Measurements from ENCODE around the gene C6orf89.
"Not testable (repeated sequence)": the region's sequence is repeated elsewhere in the genome, so short reads cannot be mapped to it uniquely, and the experiment has no call there.

C6orf89 gene

DNA sequence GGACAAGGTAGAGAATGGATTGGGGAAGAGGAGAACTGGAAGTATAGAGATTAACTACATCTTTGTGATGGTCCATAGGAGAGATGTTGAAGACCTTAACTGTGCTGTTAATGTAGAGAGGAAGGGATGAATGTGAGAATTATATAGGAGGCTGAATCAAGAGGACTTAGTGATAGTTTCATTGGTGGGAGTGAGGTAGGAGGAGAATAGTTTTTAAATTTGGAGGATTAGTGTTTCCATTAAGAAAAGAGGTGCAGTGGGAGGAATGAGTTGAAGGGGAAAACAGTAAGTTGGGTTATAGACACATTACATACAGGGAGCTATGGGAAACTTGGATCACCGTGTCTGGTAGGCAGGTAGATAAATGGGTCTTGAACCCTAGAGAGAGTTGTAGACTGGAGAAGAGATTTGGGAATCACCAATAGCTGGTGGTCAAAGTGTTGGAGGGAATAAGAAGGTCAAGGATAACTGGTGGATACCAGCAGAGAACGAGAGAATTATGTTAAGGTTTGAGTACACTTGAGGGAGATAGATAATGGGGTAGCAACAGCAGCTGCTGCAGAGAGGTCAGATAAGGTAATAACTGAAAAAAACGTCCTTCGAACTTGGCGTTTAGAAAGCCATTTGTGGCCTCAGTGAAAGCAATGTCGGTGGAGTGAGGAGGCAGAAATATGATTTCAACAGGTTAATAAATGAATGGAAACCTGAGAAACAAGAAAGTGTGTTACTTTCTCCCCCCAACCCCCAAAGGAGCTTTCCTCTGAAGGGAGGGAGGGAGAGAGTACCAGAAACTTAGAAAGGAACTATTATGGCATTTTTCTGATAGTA is 3.1 kb downstream of the C6orf89 start:
- no peak for DNase-seq

DNA sequence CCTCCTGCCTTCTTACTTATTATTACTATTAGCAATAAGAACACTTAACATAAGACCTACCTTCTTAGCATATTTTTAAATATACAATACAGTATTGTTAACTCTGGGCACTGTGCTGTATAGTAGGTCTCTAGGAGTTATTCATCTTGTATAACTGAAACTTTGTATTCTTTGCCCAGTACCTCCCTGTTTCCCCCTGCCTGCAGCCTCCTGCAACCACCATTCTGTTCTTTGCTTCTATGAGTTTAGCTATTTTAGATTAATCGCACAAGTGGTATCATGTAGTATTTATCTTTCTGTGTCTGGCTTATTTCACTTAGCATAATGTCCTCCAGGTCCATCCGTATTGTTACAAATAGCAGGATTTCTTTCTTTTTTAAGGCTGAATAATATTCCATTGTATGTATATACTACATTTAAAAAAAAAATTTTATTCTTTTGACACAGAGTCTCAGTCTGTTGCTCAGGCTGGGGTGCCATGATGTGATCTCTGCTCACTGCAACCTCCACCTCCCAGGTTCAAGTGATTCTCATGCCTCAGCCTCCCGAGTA is 4.4 kb downstream of the C6orf89 start:
- DNase-seq: no peak

DNA sequence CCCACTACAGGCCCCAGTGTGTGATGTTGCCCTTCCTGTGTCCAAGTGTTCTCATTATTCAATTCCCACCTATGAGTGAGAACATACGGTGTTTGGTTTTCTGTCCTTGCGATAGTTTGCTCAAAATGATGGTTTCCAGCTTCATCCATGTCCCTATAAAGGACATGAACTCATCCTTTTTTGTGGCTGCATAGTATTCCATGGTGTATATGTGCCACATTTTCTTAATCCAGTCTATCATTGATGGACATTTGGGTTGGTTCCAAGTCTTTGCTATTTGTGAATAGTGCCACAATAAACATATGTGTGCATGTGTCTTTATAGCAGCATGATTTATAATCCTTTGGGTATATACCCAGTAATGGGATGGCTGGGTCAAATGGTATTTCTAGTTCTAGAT is 5.4 kb downstream of the C6orf89 start:
- not testable (repeated sequence) for DNase-seq

DNA sequence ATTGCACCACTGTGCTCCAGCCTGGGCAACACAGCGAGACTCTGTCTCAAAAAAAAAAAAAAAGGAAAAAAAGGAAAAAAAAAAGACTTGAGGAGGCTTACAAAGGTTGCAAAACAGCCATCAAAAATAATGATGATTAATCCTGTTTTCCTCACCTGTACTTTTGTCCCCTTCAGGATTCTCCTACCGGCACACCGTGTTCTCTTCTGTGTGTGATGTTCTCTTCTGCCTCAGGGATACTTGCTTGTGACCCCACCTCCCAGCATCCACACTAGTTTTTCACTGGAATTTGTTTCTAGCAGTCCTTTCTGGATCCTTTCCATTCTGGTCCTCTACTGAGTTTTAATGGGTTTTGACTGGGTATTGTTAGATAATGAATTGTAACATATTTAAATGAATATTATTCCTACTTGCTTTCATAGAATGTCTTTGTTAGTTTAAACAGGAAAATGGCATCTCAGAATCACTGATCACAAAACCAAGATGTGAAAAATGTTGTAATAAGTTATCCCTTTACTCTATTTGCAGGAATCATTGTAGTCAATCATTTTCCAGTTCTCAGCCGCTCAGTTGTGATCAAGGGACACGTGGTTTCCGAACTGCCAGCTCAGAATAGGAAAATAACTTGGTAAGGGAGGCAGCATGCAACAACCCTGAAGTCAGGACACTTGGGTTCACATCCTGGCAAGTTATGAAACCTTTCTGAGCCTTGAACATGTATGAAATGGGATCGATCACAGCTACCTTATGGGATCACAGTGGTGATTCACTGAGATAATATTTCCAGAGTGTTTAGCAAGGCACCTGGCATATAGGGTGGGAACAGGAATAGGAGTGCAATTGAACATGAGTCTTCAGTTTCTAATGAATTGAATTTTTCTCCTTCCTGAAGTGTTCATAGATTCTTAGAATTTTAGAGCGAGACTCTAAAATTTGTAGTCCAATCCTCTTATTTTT is 8.5 kb downstream of the C6orf89 start:
- DNase-seq: no peak

DNA sequence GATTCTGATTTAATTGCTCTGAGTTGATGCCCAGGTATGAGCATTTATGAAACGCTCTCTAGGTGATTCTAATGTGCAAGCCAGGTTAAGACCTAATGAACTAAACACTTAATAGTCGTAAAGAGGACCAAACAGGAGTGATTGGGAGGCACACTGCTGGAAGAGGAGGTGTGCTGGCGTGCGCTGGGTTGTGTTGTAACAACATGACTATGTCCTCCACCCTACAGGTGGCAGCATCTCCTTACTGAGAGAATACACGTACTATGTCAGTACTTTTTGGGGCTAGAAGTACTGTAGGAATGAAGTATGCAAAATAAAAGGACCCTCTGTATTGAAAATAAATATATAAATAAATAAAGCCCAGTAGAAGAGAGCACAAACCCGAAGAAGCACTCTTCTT is 11.9 kb downstream of the C6orf89 start:
- no peak for DNase-seq

DNA sequence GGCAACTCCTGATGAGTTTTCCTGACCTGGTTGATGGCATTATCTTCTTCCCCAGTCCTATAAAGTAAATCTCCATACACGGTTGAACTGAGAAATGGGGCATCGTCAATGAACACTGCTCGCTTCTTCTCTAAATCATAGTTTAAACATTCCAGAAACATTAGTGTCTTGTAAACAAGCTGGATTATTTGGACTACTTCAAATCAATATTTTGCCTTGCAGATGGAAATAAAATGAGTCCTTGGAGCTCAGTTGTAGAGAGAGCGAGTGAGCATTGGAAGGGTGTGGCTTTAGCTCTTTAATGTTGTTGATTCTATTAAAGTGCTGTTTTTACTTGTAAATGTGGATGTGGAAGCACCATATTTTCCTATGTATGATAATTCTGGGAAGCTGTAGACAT is 18.4 kb downstream of the C6orf89 start:
- no peak for DNase-seq

DNA sequence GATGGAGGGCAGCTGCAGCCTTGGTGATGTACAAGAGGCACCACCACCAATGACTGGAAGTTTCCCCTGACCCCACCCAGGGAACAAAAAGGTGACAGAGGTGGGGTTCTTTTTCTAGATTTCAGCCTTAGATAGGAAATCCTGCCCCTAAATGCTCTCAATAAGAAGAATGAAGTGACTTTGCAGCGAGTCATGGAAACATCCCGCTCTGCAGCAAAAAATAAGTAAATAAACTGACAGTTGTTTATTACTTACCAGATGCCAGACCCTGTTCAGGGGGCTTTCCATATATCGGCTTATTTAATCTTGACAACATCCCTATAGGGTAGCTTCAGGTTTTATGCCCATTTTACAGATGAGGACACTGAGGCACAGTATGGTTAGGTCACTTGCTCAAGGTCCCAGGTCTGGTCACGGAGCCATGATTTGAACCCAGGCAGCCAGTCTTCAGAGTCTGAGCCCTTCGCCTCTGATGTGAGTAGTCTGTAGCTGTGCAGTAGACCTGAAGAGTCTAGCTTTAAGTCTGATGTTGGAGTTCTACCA is 19.2 kb downstream of the C6orf89 start:
- no peak for DNase-seq

DNA sequence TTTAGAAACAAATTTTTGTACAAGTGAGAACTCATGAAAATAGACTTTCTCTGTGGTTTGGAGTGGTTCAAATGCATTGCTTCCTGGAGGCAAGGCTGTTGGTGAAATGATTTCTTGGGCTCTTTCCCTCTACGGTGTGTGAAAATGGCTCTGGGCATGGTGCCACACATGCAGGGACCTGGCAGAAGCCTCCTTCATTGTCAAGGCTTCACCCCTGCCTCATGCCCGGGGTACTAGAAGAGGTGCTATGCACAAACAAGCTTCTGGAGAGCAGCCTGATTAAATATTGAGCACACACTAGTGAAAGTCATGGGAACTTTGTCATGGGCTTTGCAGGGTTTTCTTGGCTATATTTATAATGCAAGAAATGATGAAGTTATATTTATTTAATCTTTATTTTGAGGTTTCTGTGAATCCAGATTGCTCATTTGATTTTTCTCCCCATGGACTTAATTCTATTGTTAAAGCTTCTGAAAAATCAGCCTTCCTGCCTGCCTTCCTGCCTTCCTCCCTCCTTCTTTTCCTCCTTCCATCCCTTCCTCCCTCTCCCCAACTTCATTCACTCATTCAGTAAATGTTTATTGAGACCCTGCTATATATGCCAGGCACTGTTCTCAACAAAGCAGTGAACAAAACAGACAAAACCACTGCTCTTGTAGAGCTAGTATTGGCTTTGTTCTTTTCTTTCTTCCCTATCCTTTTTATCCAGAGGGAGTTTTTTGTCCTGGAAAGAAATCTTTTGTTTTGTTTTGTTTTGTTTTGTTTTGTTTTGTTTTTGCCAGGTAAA is 21.0 kb downstream of the C6orf89 start:
- DNase-seq: no peak

DNA sequence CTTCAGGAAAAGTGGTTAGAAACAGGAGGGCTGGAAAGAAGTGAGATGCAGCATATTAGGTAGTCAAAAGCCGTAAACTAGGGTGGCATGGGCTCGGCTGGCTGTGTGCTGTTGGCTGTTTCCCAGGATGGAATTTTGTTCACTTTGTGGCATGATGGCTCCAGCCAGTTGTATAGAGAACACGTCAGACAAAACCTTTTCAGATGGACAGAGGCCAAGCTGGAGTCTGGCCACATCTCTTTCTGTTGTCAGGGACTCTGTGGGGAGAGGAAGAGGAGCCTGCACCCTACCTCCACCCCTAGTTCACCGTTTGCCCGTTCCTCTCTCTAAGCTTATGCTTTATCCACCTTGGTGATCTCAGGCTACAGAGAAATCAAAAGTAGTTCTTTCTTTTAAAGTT is 22.0 kb downstream of the C6orf89 start:
- no peak for DNase-seq

DNA sequence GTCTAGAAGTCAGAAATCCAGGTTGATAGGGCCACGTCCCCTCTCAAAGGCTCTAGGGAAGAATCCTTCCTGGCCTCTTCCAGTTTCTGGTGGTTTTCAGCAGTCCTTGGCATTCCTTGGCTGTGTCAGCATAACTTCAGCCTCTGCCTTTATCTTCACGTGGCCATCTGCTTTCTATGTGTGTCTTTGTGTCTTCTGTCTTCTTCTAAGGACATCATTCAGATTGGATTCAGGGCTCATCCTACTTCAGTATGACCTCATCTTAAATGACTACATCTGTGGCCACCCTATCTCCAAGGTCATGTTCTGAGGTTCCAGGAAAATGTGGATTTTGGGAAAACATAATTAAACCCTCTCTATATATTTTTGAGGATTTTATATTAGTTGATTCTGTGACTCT is 23.0 kb downstream of the C6orf89 start:
- DNase-seq: no peak

DNA sequence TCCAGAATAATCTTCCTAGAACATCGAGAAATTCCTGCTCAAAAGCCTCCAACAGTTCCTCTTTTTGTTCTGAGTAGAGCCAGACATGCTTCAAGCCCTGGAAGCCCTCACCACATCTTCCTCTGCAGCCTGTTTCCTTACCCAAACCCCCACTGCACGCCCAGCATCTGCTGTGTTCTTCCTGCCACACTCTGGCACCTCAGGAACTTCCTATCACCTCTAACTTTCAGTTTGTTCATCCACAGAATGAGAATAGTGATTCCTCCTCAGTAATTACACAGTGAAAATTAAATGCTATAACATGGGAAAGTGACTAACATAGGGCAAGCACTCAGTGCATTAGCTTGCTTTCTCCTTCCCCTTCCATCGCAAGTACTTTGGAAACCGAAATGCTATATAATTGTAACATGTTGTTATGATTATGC is 26.3 kb downstream of the C6orf89 start:
- DNase-seq: peak; percentile 23

DNA sequence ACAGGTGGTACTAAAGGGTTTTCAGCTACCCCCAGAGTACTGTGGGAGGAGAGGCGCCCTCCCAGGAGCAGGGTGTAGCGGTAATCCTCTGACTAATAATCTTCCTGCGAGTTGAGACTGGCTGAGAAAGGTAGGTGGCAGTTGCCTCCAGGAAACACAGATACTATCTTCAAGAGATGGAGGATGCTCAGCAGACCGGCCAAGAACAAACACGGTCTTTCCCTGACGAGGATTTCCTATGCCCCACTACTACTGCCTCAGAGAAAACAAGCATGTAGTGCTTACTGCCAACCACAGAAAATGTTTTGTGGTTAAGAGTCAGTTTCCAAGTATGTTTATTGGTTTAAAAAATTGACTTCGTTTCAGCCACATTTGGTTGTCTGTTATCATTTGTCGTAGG is 26.8 kb downstream of the C6orf89 start:
- DNase-seq: peak; percentile 42

DNA sequence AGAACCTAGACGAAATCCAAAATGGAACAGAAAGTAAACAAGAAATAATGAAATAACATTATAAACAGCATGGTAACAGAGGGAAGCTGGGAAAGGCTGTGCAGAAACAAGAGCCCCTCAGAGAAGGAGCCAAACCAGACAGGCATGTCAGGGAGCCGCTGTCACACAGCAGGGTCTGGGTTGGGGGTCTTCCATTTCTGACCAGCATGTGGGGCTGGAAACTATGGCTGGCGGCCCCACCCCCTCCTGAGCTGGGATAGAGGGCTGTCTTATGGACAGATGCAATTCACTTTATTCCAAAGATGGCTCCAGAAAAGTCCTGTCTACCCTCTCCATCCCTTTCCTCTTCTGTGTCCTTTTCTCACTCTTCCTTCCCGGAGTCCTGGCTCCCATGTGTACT is 27.3 kb downstream of the C6orf89 start:
- no peak for DNase-seq

DNA sequence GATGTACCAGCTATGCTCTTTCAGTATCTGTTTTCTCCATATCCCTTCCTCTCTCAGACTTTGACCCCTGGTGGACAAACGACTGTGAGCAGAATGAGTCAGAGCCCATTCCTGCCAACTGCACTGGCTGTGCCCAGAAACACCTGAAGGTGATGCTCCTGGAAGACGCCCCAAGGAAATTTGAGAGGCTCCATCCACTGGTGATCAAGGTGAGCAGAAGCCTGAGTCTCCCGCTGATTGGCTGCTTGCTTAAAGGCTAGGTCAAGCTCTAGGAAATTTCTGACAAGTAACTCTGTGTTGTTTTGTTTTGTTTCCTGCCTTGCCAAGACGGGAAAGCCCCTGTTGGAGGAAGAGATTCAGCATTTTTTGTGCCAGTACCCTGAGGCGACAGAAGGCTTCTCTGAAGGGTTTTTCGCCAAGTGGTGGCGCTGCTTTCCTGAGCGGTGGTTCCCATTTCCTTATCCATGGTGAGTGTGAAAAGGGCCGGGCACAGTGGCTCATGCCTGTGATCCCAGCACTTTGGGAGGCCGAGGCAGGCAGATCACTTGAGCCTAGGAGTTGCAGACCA is 28.6 kb downstream of the C6orf89 start:
- DNase-seq: peak; percentile 12

DNA sequence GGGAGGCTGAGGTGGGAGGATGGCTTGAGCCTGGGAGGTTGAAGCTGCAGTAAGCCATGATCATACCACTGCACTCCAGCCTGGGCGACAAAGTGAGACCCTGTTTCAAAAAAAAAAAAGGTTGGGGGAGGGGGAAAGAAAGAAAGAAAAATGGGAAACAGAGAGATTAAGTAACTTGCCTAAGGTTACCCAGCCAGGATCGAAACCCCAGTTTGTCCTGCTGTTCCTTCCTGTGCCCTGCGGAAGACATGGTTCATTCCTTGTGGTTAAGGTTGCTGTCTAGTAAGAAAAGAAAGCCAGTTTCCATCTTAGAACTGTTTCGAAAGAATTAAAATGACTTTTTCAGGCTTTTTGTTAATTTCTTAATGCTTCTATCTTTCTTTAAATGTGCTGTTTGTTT is 29.8 kb downstream of the C6orf89 start:
- no peak for DNase-seq

DNA sequence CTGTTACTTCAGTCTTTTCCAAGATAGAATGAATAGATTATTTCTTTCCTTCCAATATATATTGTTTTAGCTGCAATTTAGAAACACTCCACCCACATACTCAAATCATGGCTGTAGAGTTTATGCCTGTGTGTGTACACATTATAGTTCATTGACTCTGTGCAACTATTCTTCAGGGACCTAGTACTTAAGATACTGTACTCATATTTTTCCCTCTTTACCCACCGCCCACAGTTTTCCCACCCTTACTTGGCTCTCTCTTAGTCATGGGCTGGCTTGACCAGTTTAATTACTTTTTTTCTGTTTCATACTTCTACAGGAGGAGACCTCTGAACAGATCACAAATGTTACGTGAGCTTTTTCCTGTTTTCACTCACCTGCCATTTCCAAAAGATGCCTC is 30.4 kb downstream of the C6orf89 start:
- no peak for DNase-seq

DNA sequence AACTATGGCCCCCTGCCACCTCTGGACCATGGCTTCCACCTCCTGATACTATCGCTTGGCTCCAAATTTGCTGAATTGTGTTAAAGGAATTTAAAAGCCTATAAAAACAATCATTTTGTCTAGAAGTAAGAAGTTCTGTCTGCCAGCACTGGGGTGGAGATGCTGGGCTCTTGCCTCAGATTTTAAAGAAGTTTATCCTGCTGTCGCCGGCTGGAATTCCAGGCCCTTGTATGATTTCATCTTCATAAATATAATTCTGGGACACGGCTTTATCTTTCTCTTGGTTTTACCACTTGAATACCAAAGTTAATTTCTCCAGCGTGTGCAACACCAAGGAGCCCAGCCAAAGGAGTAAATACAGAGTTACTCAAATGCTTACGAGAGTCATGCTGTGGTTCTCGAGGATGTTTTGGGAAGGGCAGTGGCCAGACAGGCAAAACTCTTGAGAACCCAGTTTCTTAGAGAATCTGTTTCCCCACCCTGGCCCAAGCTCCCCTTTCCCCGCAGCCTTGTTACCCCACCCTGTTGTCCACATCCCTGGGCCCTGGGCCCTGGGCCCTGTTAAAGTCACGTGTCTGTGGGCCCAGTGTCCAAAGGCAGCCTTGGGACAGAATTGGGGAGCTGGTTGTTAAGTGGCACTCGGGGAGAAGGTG is 31.9 kb downstream of the C6orf89 start:
- no peak for DNase-seq

DNA sequence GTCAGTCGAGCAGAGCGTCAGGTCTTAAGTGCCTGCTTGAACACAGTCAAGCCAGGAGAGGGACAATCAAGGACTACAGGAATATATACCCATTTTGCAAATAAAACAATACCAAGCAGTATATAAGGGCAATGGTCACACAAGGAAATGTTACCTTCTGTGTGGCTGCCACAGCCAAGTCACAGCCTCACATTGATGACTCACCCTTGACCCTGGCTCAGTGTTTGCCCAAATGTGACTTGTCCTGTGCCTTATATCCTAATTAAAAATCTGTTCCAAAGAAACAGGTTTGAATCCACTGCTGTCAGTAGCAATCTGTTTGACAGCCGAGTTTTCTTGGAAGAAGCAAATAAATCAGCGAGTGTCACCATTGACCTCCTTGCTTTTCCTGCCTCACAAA is 34.3 kb downstream of the C6orf89 start:
- DNase-seq: no peak

DNA sequence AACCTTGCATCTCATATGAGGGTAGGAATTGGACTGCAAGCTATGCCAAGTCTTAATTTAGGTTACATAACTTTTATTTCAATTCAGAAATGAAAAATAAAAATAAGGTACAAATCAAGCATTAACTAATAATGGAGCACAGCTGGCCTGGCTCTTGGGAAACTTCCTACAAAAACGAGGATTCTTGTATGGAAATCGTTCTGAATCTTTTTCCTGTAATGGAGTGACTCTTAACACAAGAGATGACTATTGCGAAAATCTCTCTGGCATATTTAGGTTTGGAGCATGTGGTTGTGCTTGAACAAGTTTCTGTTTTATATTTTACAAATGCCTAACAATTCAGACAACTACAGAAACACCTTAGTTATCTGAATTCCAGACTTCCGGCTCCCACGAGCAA is 34.8 kb downstream of the C6orf89 start:
- DNase-seq: no peak

DNA sequence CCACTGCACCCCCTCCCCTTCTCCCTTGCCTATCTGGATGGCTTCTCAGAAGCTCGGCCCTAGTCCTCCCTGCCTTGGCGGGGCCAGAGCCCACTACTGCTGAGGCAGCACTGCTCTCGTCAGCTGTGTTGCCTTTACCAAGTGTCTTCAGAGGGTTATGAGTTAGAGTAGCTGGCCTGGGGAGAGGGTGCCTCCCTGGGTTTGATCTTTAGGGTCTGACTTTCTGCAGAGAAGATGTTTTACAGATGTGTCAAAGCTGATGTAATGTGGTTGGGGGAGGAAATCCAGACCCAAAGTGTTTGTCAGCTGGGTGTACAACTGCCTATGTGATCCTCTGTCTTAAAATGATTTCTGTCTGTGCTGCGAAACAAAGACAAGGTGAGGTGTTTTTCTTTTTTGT is 38.4 kb downstream of the C6orf89 start:
- DNase-seq: no peak

DNA sequence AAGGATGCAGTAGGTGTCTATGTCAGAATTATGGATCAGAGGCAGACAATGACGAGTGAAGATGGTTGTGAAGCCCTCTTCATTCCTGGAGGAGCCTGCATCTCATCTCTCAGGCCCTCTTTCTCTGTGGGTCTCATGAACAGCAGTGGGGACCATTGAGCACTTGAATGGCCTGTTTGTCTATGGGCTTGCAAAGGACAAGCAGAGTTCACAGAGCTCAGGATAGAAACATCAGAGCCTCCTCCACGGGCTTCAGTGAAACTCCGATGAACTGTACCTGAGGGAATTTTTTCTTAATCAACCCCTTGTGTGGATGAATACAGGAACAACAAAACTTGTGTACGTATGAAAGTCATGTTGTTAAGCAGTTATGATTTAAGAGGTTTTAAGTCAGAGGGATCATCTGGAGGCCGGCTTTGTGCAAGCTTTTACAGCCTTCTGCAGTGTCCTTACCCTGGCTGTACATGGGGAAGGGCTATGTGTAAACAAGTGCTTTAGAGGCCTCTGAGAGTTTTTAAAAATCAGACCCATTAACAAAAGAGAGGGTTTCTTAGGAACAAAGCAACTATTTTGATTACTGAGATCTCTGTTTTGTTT is 39.1 kb downstream of the C6orf89 start:
- DNase-seq: no peak

All from T-helper 9 cell (primary cell).